HG03442 (cell line): Measurements from ENCODE around the gene FBXW4.
"Not testable (repeated sequence)": the region's sequence is repeated elsewhere in the genome, so short reads cannot be mapped to it uniquely, and the experiment has no call there.

Source experiments
- ATAC-seq: cut with Tn5 transposase; IDR thresholded peaks from one replicate; pipeline ENCODE4 v1.9.1; 2021; ENCODE audit warnings: mild to moderate bottlenecking, moderate library complexity; ENCODE audit not compliant: unreplicated experiment

Gene FBXW4

GRCh38 chr10:101658975-101659374 is 36.0 kb downstream of the FBXW4 start:
- ATAC-seq = no peak

- ATAC-seq = no peak
These were observed 38.1 kb downstream of the FBXW4 start for GRCh38 chr10:101656890-101657289.

GRCh38 chr10:101655570-101655969 is 39.4 kb downstream of the FBXW4 start:
- ATAC-seq = no peak

GRCh38 chr10:101653536-101653935 is 41.4 kb downstream of the FBXW4 start:
- ATAC-seq = no peak

GRCh38 chr10:101651336-101651735 is 43.6 kb downstream of the FBXW4 start:
- ATAC-seq = no peak

GRCh38 chr10:101650863-101651262 is 44.1 kb downstream of the FBXW4 start:
- no peak for ATAC-seq

- ATAC-seq = no peak
These were observed 45.4 kb downstream of the FBXW4 start for GRCh38 chr10:101649525-101650085.

- ATAC-seq = no peak
These were observed 47.7 kb downstream of the FBXW4 start for GRCh38 chr10:101647255-101647654.

GRCh38 chr10:101646364-101646763 is 48.6 kb downstream of the FBXW4 start:
- no peak for ATAC-seq

GRCh38 chr10:101645659-101646058 is 49.3 kb downstream of the FBXW4 start:
- no peak for ATAC-seq

- no peak for ATAC-seq
These were observed 51.0 kb downstream of the FBXW4 start for GRCh38 chr10:101644002-101644401.

GRCh38 chr10:101643546-101643945 is 51.4 kb downstream of the FBXW4 start:
- ATAC-seq = no peak

- ATAC-seq = no peak
These were observed 55.6 kb downstream of the FBXW4 start for GRCh38 chr10:101639141-101639900.

GRCh38 chr10:101633510-101633909 is 61.5 kb downstream of the FBXW4 start:
- ATAC-seq = not testable (repeated sequence)

- ATAC-seq = no peak
These were observed 63.0 kb downstream of the FBXW4 start for GRCh38 chr10:101631821-101632475.

GRCh38 chr10:101630633-101630920 is 64.4 kb downstream of the FBXW4 start:
- ATAC-seq = no peak

GRCh38 chr10:101629837-101630632 is 64.9 kb downstream of the FBXW4 start:
- ATAC-seq = no peak

GRCh38 chr10:101625821-101626412 is 69.1 kb downstream of the FBXW4 start:
- ATAC-seq = no peak

GRCh38 chr10:101624526-101625102 is 70.4 kb downstream of the FBXW4 start:
- no peak for ATAC-seq

GRCh38 chr10:101623528-101623927 is 71.4 kb downstream of the FBXW4 start:
- ATAC-seq = no peak

GRCh38 chr10:101619983-101620382 is 75.0 kb downstream of the FBXW4 start:
- no peak for ATAC-seq
